Measurements from ENCODE around the gene ADCY3. TPM values are rescaled to one million over a fixed set of nuclear protein-coding genes. Genes with fewer than 3 reads are reported as not detected.

The ADCY3 gene
- total RNA-seq, 4 donors from 2014 or later = 14.8 to 48.3 (median 34.3) TPM

DNA sequence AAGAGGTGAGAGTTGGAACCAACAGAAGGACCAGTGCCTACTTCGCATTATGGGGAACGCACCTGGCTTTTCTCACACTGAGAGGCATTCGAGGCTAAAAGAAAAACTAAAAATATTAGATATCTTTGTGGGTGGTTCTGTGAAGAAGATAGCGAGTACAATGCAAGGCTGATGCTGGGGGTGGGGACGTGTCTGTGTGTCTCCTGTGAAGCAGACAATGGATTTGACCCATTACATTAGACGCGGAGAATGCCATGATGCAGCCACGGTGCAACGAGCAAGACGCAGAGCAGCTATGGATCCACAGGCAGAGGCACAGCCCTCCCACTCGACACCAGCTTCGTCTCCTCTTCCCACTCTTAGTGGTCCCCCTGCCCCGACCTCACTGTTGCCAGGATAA, 61.0 kb downstream of the ADCY3 start:
- 92 to 96% methylated on average over 9 to 13 of the region's 13 CpGs for WGBS, 2 donors
- Histone ChIP-seq H3K27ac (no peak overlapping the region), H3K36me3 (no peaks in the 10 kb centered on the region), H3K4me1 (peaks cover 0 to 31% (median 7%) of the 10 kb centered on the region in 3 donors), H3K4me3 (no peak overlapping the region), H3K27me3 (no peaks in the 10 kb centered on the region), H3K9me3 (no peaks in the 10 kb centered on the region)
- DNase-seq = no peak
- intact Hi-C loops (cut with DNase I) = no loop called here
- TF ChIP-seq, protein P1, sequence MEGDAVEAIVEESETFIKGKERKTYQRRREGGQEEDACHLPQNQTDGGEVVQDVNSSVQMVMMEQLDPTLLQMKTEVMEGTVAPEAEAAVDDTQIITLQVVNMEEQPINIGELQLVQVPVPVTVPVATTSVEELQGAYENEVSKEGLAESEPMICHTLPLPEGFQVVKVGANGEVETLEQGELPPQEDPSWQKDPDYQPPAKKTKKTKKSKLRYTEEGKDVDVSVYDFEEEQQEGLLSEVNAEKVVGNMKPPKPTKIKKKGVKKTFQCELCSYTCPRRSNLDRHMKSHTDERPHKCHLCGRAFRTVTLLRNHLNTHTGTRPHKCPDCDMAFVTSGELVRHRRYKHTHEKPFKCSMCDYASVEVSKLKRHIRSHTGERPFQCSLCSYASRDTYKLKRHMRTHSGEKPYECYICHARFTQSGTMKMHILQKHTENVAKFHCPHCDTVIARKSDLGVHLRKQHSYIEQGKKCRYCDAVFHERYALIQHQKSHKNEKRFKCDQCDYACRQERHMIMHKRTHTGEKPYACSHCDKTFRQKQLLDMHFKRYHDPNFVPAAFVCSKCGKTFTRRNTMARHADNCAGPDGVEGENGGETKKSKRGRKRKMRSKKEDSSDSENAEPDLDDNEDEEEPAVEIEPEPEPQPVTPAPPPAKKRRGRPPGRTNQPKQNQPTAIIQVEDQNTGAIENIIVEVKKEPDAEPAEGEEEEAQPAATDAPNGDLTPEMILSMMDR (IDR thresholded peaks at IDR 0.05) = no peak
- TF ChIP-seq POLR2A (IDR thresholded peaks at IDR 0.05) = no peak

- Histone ChIP-seq H3K4me1 (peaks cover 0 to 26% (median 7%) of the 10 kb centered on the region in 3 donors), H3K4me3 (no peak overlapping the region), H3K9me3 (no peaks in the 10 kb centered on the region), H3K36me3 (no peaks in the 10 kb centered on the region), H3K27ac (peak overlapping the region in 2 of 4 donors; percentile 61 to 85), H3K27me3 (no peaks in the 10 kb centered on the region)
- TF ChIP-seq, protein P1 (IDR thresholded peaks at IDR 0.05) = no peak
- no peak for TF ChIP-seq POLR2A (IDR thresholded peaks at IDR 0.05)
- intact Hi-C loops (cut with DNase I) = no loop called here
- no peak for DNase-seq
- 82 to 92% methylated on average over 5 to 6 of the region's 6 CpGs for WGBS, 2 donors
Observed at GRCh38 chr2:24857746-24858145, 62.3 kb downstream of the ADCY3 start.

GRCh38 chr2:24856791-24857211, 63.2 kb downstream of the ADCY3 start:
- no peaks in the 10 kb centered on the region for H3K9me3 ChIP-seq
- intact Hi-C loops (cut with DNase I) = no loop called here
- TF ChIP-seq, protein P1 (IDR thresholded peaks at IDR 0.05) = no peak
- no peak for TF ChIP-seq POLR2A (IDR thresholded peaks at IDR 0.05)
- 61 to 86% methylated on average over 3 to 5 of the region's 5 CpGs for WGBS, 2 donors
- H3K4me3 ChIP-seq = no peak overlapping the region
- peaks cover 0 to 26% (median 7%) of the 10 kb centered on the region in 3 donors for H3K4me1 ChIP-seq
- no peaks in the 10 kb centered on the region for H3K27me3 ChIP-seq
- no peak for DNase-seq
- no peaks in the 10 kb centered on the region for H3K36me3 ChIP-seq
- H3K27ac ChIP-seq = peak overlapping the region in 2 of 4 donors; percentile 61 to 85

- Histone ChIP-seq H3K27ac (peak overlapping the region in 3 of 4 donors; percentile 61 to 85 (median 69)), H3K27me3 (no peaks in the 10 kb centered on the region), H3K9me3 (no peaks in the 10 kb centered on the region), H3K4me3 (no peak overlapping the region), H3K4me1 (peaks cover 0 to 31% (median 7%) of the 10 kb centered on the region in 3 donors), H3K36me3 (no peaks in the 10 kb centered on the region)
- WGBS, 2 donors = 30 to 65% methylated on average over 2 to 3 of the region's 4 CpGs
- DNase-seq = no peak
- intact Hi-C loops (cut with DNase I) = no loop called here
- TF ChIP-seq, protein P1 (IDR thresholded peaks at IDR 0.05) = no peak
Observed at GRCh38 chr2:24855726-24856125, 64.3 kb downstream of the ADCY3 start.

- H3K4me3 ChIP-seq = no peak overlapping the region
- no peak for DNase-seq
- intact Hi-C loops (cut with DNase I) = no loop called here
- no peaks in the 10 kb centered on the region for H3K27me3 ChIP-seq
- no peaks in the 10 kb centered on the region for H3K9me3 ChIP-seq
- no peak for TF ChIP-seq POLR2A (IDR thresholded peaks at IDR 0.05)
- TF ChIP-seq, protein P1 (IDR thresholded peaks at IDR 0.05) = no peak
- no peaks in the 10 kb centered on the region for H3K36me3 ChIP-seq
- H3K27ac ChIP-seq = peak overlapping the region in 3 of 4 donors; percentile 61 to 85 (median 69)
- H3K4me1 ChIP-seq = peaks cover 0 to 37% (median 7%) of the 10 kb centered on the region in 3 donors
- WGBS, 2 donors = 79 to 90% methylated on average over 7 to 8 of the region's 8 CpGs
Observed at GRCh38 chr2:24855022-24855622, 64.9 kb downstream of the ADCY3 start.

Measured in esophagus squamous epithelium (tissue), 5 donors.